K562 (cell line): ENCODE measurements around the gene NOXRED1.

Source experiments
- NCOA2 ChIP-seq, 2 experiments: fragments of 450-650 bp; IDR thresholded peaks; 2 replicates each; pipeline ENCODE4 v1.6.1; 2018; ENCODE audit warnings: mild to moderate bottlenecking in 2 of 2, moderate library complexity in 1 of 2; ENCODE audit not compliant: partially characterized antibody in 2 of 2
- PCBP2 ChIP-seq: fragments of 200-400 bp; formaldehyde crosslinking; IDR thresholded peaks from 2 replicates; pipeline ENCODE4 v1.6.1; 2018; ENCODE audit warnings: low read length, low read depth, mild to moderate bottlenecking, moderate library complexity; ENCODE audit not compliant: poor library complexity, severe bottlenecking
- PTTG1 ChIP-seq: fragments of 450-650 bp; IDR thresholded peaks from 2 replicates; pipeline ENCODE4 v1.6.1; 2016; ENCODE audit warnings: low read depth, mild to moderate bottlenecking, missing genetic modification characterization, missing compliant biosample characterization
- RNF2 ChIP-seq: sonication (generic); IDR thresholded peaks from 2 replicates; pipeline ENCODE4 v1.6.1; 2016
- SOX6 ChIP-seq: fragments of 450-650 bp; IDR thresholded peaks from 2 replicates; pipeline ENCODE4 v1.6.1; 2014; ENCODE audit warnings: mild to moderate bottlenecking
- XRCC4 ChIP-seq: IDR thresholded peaks from one replicate; pipeline ENCODE4 v1.6.1; 2011; ENCODE audit not compliant: insufficient read depth, insufficient read length; ENCODE audit errors: extremely low read depth
- ZNF232 ChIP-seq: sonication (generic); formaldehyde crosslinking; IDR thresholded peaks from 2 replicates; pipeline ENCODE4 v1.8.0; 2022; ENCODE audit warnings: mild to moderate bottlenecking, missing genetic modification reagents
- ZNF253 ChIP-seq: fragments of 250-450 bp; sonication (Bioruptor Pico); conservative IDR thresholded peaks from 2 replicates; pipeline ENCODE4 v1.6.1; 2021; ENCODE audit warnings: mild to moderate bottlenecking
- ZNF766 ChIP-seq: fragments of 200-800 bp; sonication (Bioruptor generic); conservative IDR thresholded peaks from 2 replicates; pipeline ENCODE4 v1.6.1; 2016; ENCODE audit warnings: missing genetic modification characterization, missing compliant biosample characterization
- TF ChIP-seq, protein P1 (sequence below), 3 experiments: IDR thresholded peaks in 2 of 3; conservative IDR thresholded peaks in 1 of 3; 2 replicates each; pipeline ENCODE4 v1.5.1; 2011 to 2012; ENCODE audit warnings: low read length in 3 of 3, mild to moderate bottlenecking in 3 of 3, control low read depth in 2 of 3, improper control_type of control experiment in 1 of 3, inconsistent platforms in 1 of 3, low read depth in 1 of 3, mixed read lengths in 1 of 3, moderate library complexity in 1 of 3; ENCODE audit not compliant: insufficient read depth in 2 of 3

DNA sequence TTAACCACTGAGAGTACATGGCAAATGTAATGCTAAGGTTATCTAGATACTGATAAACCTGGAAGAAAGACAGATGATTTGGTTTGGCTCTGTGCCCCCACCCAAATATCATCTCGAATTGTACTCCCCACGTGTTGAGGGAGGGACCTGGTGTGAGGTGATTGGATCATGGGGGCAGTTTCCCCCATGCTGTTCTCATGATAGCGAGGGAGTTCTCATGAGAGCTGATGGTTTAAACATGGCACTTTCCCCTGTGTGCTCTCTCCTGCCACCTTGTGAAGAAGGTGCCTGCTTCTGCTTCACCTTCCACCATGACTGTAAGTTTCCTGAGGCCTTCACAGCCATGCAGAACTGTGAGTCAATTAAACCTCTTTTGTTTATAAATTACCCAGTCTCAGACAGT lies 14.2 kb downstream of the NOXRED1 start:
- TF ChIP-seq SOX6 (no peak), ZNF253 (CRISPR knock-in tag) (no peak), PTTG1 (tag) (no peak), XRCC4 (no peak), PCBP2 (no peak), NCOA2 (IDR thresholded peaks at IDR 0.05; ENCODE audit: partially characterized antibody in 2 of 2) (no peak), ZNF232 (no peak), RNF2 (no peak), ZNF766 (CRISPR knock-in tag) (peak; percentile 97)
- TF ChIP-seq, protein P1, sequence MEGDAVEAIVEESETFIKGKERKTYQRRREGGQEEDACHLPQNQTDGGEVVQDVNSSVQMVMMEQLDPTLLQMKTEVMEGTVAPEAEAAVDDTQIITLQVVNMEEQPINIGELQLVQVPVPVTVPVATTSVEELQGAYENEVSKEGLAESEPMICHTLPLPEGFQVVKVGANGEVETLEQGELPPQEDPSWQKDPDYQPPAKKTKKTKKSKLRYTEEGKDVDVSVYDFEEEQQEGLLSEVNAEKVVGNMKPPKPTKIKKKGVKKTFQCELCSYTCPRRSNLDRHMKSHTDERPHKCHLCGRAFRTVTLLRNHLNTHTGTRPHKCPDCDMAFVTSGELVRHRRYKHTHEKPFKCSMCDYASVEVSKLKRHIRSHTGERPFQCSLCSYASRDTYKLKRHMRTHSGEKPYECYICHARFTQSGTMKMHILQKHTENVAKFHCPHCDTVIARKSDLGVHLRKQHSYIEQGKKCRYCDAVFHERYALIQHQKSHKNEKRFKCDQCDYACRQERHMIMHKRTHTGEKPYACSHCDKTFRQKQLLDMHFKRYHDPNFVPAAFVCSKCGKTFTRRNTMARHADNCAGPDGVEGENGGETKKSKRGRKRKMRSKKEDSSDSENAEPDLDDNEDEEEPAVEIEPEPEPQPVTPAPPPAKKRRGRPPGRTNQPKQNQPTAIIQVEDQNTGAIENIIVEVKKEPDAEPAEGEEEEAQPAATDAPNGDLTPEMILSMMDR (IDR thresholded peaks at IDR 0.05 in 2 of 3, conservative IDR thresholded peaks at IDR 0.05 in 1 of 3; ENCODE audit: insufficient read depth in 2 of 3, low read depth in 1 of 3, low read length in 3 of 3) = peak; percentile 30 to 45 (median 39); a peak in 4 of 6 replicates
